LHCN-M2 (cell line): ENCODE data around the gene SEC23B. TPM values are rescaled to one million over a fixed set of nuclear protein-coding genes. Genes with fewer than 3 reads are reported as not detected.
"Not testable (repeated sequence)": the region's sequence is repeated elsewhere in the genome, so short reads cannot be mapped to it uniquely, and the experiment has no call there.

Experiments
- DNase-seq: peaks from one replicate; pipeline ENCODE4 v3.0.0-alpha.2; 2012; ENCODE audit warnings: low read depth
- polyA plus RNA-seq: library from polyadenylated mRNA; unstranded; fragments of >200 nt; gene quantifications from one replicate; pipeline ENCODE4 v1.2.1, GENCODE V29; 2012; ENCODE audit warnings: missing spikeins
- total RNA-seq: library from RNA; depleted of rRNA; stranded (reverse); fragments of >200 nt; gene quantifications from 2 replicates; pipeline ENCODE4 v1.2.3, GENCODE V29; 2014; rRNA removed

SEC23B gene
- 48.7 and 56.7 TPM in 2 replicates for total RNA-seq
- 37.8 TPM for polyA plus RNA-seq

- DNase-seq: peak; percentile 95
Observed at GRCh38 chr20:18507218-18508191, at the start of gene SEC23B. TSS of gene SEC23B (plus strand) at chr20:18507940. CDS start at chr20:18510836, 2,896 bp downstream.

DNA sequence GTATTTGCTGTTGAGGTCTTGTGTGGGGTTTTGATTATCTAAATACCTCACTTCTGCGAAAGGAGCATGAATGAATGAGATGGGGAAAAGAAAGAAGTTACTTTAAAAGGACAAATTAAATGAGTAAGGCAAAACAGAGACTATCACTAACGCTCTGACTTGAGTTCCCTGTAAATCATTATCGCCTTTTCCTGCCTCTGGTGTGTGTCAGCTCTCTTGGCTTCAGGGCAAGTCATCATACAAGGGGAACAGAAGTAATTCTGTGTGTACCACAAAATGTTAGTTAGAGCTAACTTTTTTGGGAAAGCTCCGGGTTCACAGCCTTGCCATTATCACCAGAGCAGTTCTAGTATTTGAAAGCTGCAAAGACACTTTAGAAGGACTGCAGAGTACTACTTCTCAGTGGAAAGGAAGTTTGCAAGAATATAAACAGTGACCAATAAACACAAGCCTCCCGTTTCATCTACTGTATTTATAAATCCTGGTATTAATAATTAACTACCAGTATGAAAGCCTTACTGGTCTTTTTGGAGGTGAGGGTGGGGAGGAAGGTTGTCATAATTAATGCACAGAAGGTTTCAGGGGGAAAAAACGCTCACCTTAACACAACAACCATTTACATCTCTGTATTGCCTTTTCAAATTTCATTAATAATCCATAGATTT is 42.1 kb upstream of the SEC23B start:
- DNase-seq: no peak

DNA sequence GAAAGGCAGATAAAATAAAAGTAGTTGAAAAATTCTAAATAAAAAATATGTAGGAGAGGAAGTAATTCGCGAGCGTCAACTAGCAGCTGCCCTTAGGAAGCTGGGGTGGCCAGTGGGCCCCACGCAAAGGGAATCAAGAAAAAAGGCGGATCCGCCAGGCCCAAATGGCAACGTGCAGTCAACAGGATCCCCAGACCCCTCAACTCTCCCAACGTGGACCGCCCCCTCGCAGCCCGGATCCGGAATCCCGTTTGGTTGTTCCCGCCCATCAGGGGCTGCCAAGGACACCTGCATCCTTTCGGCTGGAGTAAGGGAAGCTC is 41.2 kb upstream of the SEC23B start:
- no peak for DNase-seq

DNA sequence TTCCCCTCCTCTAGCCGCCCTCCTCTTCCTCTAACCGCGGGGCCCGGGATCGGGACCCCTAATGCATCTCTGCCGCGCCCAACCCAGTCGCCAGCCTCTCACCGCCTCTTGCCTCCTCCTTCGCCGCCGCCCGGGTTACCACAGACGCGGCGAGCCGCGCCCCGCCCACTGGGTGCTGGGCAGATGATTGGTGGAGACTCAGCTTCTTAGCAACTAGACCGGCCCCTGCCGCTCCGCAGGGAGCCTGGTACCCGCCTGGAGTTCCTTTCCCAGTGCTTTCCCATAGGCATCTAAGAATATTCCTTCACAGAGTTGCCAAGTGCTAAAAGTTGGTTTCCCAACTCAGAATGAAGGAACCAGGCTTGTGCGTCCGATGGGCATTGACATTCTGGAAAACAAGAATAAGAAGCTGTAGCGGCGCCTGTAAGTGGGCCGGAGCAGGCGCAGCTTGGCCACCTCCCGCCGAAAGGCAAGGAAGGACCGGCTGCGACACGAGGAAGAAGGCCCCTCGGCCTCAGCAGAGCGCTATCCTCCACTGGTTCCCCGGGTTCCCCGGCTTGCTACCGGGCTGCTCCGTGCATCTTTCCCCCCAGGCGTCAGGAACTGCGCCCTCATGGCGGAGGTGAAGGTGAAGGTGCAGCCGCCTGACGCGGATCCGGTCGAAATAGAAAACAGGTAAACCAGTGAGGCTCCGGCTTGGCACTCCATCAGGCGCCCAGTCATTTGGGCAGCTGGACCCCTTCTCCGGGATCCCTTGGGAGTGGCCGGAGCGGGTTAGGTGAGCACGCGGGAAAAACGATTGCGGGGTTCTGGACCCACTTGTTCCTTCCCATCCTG is 40.6 kb upstream of the SEC23B start, which contains the start of the genes DZANK1 and POLR3F:
Gene DZANK1 (minus strand): TSS at position 137 of the 837 bp plus-strand sequence. CDS start 1,672 bp downstream, outside the sequence.
Gene POLR3F (plus strand): TSS at position 497 of the 837 bp plus-strand sequence. CDS start 117 bp downstream, at position 614.
- peak; percentile 93 for DNase-seq

DNA sequence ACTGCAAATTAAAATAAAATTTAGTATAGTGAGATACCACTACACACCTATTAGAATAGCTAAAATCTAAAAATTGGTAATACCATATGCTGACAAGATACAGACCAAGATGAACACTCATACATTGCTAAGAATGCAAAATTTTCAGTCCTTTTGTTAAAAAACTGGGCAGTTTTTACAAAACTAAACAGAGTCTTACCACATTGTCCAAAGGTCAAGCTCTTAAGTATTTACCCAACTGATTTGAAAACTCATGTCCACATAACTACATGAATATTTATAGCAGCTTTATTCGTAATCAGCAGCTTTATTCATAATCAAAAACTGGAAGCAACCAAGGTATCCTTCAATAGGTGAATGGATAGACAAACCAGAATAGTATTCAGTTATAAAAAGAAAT is 30.5 kb upstream of the SEC23B start:
- no peak for DNase-seq

GRCh38 chr20:18477821-18478220 is 29.9 kb upstream of the SEC23B start:
- no peak for DNase-seq

DNA sequence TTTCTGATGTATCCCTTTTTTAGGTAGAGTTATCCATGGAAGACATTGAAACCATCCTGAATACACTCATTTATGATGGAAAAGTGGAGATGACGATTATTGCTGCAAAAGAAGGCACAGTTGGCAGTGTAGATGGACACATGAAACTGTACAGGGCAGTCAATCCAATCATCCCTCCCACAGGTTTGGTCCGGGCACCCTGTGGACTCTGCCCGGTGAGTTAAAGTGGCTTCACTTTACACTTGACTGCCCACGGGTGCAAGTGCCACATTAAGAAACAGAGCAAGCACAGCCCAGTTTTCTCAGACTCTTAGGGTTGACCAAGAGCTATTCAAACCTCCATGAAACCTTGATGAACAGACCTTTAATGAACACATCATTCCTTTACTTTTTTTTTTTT is 26.1 kb upstream of the SEC23B start:
- DNase-seq: no peak

DNA sequence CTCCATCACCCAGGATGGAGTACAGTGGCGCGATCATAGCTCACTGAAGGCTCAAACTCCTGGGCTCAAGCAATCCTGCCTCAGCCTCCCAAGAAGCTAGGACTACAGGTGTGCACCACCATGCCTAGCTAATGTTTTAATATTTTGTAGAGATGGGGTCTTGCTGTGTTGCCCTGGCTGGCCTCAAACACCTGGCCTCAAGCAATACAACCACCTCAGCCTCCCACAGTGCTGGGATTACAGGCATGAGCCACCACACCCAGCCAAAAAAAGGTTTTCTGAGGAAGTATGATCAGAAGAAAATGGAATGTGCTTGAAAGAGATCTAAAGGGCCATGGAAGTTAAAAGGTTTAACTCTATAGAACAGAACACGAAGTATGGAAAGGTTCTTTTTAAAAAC is 19.4 kb upstream of the SEC23B start:
- no peak for DNase-seq

DNA sequence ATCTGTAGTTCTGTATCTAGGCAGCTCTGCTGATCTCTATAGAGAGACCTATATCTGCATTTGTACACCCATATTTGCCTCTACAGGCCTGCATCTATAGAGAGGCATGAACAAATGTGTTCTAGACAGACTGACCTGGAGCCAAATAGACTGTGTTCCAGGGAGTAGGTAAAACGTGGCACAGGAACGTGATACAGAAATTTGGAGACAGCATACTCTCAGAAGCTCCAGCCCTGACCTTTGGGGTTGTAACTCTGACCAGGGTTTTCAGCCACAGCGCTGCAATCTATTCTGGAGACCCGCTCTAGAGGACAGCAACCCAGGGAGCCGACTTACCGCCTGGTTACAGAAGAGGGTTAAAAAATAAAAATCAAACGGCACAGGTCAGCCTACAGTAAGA is 11.7 kb upstream of the SEC23B start:
- DNase-seq: peak; percentile 13

GRCh38 chr20:18496740-18497592 is 10.8 kb upstream of the SEC23B start, which contains the start of gene RBBP9:
TSS of gene RBBP9 (minus strand) at chr20:18497225. CDS start at chr20:18497167, 58 bp downstream.
- DNase-seq: peak; percentile 77

- DNase-seq: no peak
Observed at GRCh38 chr20:18497603-18498002, 10.1 kb upstream of the SEC23B start.

GRCh38 chr20:18501672-18502071 is 6.1 kb upstream of the SEC23B start:
- not testable (repeated sequence) for DNase-seq

GRCh38 chr20:18504479-18505060 is 3.2 kb upstream of the SEC23B start:
- no peak for DNase-seq

DNA sequence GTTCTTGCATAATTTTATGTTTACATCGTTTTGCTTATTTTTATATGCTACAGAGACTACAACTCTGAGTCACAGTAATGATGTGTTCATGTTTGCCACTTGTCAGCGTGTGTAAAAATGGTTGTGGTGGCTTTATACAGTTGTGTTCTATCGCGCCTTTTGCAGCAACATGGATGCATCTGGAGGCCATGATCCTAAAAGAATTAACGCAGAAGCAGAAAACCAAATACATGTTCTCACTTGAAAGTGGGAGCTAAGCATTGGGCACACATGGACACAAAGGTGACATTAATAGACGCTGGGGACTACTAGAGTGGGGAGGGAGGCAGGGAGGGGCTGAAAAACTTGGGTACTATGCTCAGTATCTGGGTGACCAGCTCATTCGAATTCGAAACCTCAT is 996 bp upstream of the SEC23B start:
- DNase-seq: no peak

GRCh38 chr20:18511571-18511970 is 3.8 kb downstream of the SEC23B start:
- DNase-seq: no peak

DNA sequence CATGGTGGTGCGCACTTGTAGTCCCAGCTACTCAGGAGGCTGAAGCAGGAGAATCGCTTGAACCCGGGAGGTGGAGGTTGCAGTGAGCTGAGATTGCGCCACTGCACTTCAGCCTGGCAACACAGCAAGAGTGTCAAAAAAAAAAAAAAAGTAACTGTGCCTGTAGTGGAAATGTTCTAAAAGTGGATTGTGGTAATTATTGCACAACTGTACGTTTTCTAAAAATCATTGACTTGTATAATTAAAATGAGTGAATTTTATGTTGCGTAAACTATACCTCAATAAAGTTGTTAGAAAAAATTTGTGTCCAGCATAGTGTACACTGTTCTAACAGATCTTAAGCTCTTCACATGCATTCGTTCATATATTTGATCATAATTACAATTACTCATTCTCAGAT is 5.5 kb downstream of the SEC23B start:
- no peak for DNase-seq

GRCh38 chr20:18514127-18514526 is 6.4 kb downstream of the SEC23B start:
- DNase-seq: no peak

- no peak for DNase-seq
Observed at GRCh38 chr20:18515973-18516372, 8.2 kb downstream of the SEC23B start.

DNA sequence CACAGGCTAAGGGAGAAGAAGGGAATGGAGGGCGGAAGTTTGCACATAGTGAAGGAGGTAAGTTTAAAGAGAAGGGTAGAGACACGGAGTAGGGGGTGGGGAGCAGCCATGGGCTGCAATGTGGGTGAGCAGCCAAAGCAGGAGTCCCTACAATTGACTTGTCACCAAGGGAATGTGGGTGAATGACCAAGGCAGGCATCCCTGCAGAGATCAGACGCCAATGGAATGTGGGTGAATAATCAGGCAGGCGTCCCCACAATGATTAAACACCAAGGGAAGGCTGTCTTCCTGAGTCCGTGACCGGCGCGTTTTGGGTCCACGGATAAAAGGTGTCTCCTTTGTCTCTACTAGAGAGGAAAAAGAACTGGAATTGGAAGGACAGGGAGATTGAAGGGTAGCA is 14.3 kb downstream of the SEC23B start:
- DNase-seq: not testable (repeated sequence)

DNA sequence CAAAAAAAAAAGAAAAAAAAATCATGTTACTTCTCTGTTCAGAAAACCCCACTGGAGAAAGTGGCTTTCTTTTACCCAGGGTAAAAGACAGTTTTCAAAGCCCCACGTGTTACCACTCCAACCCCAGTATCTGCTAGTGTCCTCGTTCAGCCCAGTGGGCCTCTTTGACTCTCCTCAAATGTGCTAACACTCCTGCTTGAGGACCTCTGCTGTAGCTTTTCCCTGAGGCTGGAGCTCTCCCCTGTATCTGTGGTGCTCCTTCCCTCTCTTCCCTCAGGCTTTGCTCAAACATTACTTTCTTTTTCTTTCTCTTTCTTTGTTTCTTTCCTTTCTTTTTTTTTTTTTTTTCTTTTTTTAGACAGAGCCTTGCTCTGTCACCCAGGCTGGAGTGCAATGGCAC is 15.3 kb downstream of the SEC23B start:
- DNase-seq: no peak
